NCI-H2029 treated with DMSO at 0.1 percent for 48 hours (cell line): ENCODE results near the gene CDH12.

Experiments
- DNase-seq: peaks from one replicate; lab custom pipeline; 2025; lab: John Stamatoyannopoulos, UW

CDH12 gene

GRCh38 chr5:22764736-22765135, 88.4 kb downstream of the CDH12 start:
- DNase-seq, result no peak

GRCh38 chr5:22757776-22758175, 95.4 kb downstream of the CDH12 start:
- DNase-seq, result no peak

DNA sequence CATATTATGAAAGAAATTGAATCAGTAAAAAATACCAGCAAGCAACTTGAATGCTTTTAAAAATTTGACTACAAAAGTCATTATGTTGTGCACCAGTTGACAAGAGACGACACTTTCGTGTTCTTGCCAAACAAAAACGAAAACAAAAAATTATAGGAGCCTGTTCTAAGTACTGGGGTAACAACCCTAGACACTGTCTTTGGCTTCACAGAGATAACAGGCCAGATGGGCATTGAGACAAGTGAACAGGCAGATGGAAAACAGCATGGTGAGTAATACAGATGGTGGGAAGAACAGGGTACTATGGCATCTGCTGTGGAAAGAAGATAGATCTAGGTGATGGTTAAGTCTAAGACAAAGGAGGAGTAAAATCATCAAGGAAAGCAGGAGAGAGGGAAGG, 99.0 kb downstream of the CDH12 start:
- no peak for DNase-seq

DNA sequence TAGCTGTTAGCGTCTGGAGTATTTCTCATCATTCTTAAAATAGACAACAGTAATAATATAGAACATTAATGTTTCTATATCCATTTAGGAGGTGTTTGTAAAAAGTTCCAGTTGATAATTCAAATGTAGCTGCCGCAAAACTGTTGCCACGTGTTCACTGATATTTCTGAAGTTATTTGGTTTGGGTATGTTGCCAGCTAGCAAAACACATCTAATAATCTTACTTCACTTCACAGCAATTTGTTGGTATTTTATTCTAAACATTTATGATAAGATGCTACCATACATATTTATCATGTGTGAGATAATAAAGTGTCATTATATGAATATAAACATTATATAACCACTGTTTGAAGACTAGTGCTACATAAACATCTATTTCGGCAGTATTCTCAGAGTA, 101.6 kb downstream of the CDH12 start:
- no peak for DNase-seq

DNA sequence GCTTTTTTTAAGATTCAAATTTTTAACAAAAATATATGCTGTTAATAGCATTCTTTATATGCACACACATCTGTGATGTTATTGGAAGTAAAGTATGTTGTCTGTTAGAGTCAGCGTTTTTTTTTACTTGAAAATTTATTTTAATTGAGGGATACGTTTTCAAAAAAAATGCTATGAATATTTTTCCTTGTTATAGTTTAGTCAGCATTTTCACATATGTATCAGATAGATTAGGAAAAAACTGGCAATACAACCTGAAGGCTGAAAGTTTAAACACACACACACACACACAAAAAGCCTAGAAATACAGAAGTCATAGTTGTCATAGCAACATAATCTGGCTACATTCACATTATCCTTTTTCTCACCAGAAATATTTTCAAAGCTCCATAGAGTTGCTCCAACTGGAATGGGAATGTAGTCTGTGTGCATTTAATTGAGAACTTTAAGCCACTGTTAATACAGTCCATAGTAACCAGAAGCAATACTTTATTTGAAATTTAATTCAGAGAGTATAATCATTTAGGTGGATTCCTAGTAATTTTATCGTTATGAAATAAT, 116.6 kb downstream of the CDH12 start:
- DNase-seq, result no peak

DNA sequence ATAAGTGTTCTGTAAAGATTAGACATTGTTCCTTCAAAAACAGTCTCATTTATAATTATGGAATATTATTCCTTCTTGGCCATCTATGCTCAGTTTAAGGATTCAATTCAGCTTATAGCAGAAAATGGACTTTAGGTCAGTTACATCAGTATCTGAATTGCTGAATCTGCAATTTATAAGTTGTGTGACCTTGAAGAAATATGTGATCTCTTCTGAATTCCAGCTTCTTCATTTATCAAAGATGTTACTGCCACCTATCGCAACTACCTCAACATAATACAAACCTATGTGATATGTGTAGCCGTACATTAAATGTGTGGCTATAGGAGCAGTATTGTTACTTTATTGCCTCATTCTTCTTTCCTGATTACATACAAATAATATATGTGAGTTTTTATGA, 118.2 kb downstream of the CDH12 start:
- DNase-seq, result no peak

DNA sequence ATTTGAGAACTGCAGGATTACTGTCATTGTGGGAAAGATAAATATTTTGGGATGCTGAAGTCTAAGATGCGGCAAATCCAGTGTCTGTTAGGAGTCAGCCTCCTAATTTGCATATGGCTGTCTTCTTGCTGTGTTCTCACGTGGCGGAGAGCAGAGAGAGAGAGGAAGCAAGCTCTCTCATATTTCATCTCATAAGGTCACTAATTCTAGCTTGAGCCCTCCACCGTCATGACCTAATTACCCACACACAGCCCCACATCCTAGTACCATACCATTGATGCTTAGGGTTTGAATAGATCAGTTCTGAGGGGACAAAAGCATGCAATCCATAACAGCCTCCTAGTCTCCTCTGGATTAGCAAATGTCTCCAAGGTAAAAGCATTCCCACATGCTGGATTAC, 124.5 kb downstream of the CDH12 start:
- no peak for DNase-seq

DNA sequence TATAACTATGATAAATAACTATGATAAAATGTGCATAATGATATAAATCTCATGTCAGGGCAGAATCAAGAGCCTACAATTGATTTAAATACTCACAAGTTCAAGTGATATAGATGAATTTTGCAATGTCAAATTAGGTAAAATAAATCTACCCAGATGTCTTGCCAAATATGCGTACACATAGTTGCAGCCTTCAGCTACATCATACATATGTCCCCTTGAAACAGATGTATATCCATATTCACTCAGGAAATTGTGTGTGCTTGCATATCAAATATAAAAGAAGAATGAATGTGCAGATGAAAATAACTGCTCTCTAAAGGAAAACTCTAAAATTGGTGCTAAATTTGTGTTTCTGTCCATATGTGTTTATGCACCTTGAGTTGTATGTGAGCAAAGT, 130.7 kb downstream of the CDH12 start:
- DNase-seq, result no peak

GRCh38 chr5:22722056-22722455, 131.1 kb downstream of the CDH12 start:
- no peak for DNase-seq

- no peak for DNase-seq
Observed at GRCh38 chr5:22719842-22720241, 133.3 kb downstream of the CDH12 start.

DNA sequence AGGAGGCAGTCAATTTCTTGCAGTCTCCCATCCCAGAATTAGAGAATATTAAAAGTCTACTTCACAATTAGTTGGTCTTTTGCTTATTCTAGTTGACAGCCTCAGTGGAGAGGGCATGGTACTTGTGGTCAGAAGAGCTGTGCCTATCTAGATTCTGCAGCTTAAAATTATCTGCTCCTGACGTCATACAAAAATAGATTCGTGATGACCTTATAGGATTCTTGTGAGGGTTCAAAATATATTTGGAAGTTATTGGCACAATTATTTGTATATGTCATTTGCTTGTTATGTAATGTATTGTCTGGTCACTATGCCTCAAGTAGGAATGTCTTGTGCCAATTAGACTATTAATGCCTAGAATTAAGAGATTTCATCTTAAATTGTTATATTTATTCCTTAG, 142.5 kb downstream of the CDH12 start:
- no peak for DNase-seq

DNA sequence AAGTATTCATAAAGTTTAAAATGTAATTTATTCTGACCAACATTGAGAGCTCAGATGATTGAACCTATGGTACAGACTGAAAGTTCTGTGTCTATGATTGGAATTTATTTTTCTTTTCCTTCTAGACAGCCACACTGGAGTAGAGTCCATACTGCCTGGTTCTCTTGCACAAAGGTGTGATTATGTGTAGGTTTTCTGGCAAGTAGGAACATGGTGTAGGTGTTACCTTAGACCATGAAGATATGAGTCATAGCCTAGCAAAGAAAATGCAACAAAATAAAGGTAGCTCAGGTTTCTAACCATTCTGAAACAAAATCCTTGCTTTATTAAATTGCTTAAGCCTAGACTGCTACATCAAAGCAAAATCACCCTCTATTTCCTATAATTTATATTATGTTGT, 143.4 kb downstream of the CDH12 start:
- DNase-seq, result no peak

GRCh38 chr5:22708770-22709328, 144.3 kb downstream of the CDH12 start:
- DNase-seq, result no peak

GRCh38 chr5:22706901-22707300, 146.2 kb downstream of the CDH12 start:
- DNase-seq, result no peak

DNA sequence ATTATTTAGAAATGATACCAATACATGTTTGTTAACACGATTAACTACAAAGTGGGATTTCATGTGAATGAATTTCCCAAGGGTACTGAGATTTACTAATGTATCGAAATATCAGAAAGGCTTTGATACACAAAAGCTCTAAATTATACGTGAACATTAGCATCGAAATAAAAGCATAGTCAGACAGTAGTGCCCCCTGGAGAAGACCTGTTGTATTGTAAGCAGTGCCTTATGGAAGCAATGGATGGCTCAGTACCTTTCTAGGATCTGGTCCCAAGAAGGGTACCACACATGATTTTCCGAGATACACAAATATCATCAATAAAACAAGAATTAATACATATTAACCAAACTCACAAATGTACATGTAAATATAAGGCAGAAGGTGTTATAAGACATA, 153.8 kb downstream of the CDH12 start:
- no peak for DNase-seq

DNA sequence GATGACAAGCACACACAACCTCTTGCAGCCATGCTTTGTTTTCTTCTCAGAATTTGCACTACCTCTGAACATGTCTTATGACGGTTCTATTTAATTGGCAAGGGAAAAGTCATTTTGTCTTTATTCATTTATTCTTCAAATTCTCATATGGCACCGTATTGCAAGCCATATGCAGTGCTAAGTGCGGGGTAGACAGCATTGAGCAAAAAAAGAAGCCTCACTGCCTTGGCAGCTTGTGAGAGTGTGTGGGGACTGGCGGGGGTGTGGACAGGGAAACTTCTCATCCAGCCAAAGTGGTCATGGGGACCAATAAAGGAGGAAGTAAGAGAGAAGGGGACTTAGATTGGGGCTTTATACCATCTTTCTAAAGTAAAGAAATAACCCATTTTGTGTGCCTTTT, 160.0 kb downstream of the CDH12 start:
- no peak for DNase-seq

DNA sequence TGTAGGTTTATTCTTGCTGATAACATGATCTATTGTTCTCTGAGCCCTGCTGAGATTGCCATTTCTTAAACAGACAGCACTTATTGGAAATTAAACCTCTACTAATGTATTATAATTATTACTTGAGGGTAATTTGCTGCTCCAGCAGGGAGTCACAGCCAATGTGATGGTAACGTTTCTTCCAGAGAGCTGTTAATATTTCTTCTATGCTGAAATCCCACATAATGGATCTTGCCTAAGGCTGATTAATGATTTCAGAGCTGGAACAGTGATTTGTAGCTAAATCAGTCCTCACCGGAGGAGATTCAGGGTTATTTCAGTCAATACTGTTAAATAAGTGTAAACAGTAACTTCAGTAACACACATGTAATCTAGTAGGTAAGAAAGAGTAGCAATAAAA, 170.1 kb downstream of the CDH12 start:
- DNase-seq, result no peak

DNA sequence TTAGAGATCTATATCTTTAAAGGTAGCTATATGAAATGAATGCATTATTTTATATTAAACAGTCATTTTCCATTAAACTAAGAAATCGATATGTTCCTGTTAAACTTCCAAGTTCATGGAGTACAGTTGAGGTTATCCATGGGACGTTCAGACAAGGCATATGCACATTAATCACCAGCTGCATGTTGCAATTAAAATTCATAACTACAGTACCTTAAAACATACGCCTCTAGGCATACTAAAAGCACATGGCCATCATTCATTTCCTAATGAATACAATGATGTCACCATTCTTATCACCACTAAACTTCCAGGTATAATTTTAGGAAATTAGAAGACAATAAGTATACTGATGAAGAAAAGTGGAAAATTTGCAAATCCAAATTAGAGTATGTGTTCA, 174.3 kb downstream of the CDH12 start:
- no peak for DNase-seq

GRCh38 chr5:22673131-22673530, 180.0 kb downstream of the CDH12 start:
- DNase-seq, result no peak

DNA sequence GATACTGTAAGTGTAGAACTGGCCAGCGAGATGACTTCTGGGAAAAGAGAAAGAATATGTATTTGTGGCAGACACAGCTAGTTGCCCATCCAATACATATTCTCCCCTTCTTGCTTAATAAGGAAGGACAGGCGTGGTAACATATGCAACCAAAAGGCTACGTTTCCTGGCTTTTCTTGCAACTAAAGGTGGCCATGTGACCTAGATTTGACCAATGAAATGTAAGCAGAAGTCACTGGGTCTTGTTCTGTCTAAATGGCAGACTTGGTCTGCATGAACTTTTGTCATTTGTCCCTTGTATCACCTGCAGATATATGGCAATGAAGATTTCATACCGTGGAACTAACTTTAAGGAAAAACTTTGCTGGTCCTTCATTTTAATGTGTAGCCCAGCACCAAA, 183.8 kb downstream of the CDH12 start:
- no peak for DNase-seq

GRCh38 chr5:22665801-22666200, 187.3 kb downstream of the CDH12 start:
- no peak for DNase-seq

GRCh38 chr5:22663134-22663533, 190.0 kb downstream of the CDH12 start:
- DNase-seq, result no peak

DNA sequence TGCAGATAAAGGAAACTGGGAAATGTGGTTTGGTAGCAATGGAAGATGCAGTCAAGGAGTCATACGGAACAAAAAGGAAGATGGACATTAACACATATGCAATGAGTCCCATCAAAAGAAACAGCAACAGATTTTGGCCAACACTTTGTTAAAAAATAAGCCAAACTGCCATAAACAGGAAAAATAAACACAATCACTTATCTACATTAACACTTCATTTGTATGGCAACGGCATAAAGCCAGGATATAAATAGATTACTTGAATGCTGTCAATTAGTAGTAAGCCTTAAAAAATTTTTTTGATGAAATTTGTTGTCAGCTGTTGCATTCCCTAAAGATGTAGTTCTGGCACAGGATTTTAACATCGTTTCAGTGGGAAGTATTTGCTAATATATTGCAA, 190.8 kb downstream of the CDH12 start:
- no peak for DNase-seq

DNA sequence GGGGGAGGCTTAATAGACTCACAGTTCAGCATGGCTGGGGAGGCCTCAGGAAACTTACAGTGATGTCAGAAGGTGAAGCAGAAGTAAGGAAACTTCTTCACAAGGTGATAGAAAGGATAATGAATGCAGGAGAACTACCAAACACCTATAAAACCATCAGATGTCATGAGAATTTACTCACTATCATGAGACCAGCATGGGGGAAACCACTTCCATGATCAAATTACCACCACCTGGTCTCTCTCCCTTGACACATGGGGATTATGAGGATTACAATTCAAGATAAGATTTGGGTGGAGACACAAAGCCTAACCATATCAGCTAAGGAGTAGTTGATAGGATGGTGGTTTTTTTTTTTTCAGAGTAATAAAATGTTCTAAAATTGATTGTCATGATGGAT, 201.8 kb downstream of the CDH12 start:
- DNase-seq, result no peak

- DNase-seq, result no peak
Observed at GRCh38 chr5:22650511-22650910, 202.6 kb downstream of the CDH12 start.
